Measurements from ENCODE around the gene PATL1.
"Not testable (repeated sequence)": the region's sequence is repeated elsewhere in the genome, so short reads cannot be mapped to it uniquely, and the experiment has no call there.

PATL1 gene

DNA sequence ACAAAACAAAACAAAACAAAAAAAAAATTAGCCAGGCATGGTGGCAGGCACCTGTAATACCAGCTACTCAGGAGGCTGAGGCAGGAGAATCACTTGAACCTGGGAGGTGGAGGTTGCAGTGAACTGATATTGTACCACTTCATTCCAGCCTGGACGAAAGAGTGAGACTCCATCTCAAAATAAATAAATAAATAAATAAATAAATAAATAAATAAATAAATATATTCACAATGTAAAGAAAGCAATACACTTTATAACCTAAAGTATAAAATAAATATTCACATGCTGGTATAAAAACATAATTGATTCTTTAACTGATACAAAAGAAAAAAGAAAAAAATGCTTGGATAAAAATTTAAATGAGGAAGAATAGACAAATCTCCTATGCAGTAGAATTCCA lies 34.7 kb upstream of the PATL1 start (continued):
- TF ChIP-seq ZNF560 (tag by site-specific recombination; IDR thresholded peaks at IDR 0.05; ENCODE audit: borderline replicate concordance) (0 out of 2 replicates have a peak, but pooled peaks have one; percentile 56), ZNF426 (tag by site-specific recombination; IDR thresholded peaks at IDR 0.05) (peak; percentile 94), ZNF629 (tag by site-specific recombination; IDR thresholded peaks at IDR 0.05) (0 out of 2 replicates have a peak, but pooled peaks have one; percentile 47)

DNA sequence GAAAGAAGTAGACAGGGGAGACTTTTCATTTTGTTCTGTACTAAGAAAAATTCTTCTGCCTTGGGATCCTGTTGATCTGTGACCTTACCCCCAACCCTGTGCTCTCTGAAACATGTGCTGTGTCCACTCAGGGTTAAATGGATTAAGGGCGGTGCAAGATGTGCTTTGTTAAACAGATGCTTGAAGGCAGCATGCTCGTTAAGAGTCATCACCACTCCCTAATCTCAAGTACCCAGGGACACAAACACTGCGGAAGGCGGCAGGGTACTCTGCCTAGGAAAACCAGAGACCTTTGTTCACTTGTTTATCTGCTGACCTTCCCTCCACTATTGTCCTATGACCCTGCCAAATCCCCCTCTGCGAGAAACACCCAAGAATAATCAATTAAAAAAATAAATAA lies 31.3 kb upstream of the PATL1 start:
- H3K27ac ChIP-seq (ENCODE audit: extremely low read depth, low read depth, low read length); H3K4me3 ChIP-seq (ENCODE audit: low read depth, low read length); H3K9me3 ChIP-seq (ENCODE audit: control insufficient read depth, insufficient read depth, low read depth, low read length); H3K36me3 ChIP-seq (ENCODE audit: control insufficient read depth in 2 of 2, insufficient read depth in 1 of 2, low read length in 2 of 2); H3K4me1 ChIP-seq (ENCODE audit: control insufficient read depth, insufficient read depth, low read length); POLR2A ChIA-PET; CTCF ChIA-PET: not testable (repeated sequence)

DNA sequence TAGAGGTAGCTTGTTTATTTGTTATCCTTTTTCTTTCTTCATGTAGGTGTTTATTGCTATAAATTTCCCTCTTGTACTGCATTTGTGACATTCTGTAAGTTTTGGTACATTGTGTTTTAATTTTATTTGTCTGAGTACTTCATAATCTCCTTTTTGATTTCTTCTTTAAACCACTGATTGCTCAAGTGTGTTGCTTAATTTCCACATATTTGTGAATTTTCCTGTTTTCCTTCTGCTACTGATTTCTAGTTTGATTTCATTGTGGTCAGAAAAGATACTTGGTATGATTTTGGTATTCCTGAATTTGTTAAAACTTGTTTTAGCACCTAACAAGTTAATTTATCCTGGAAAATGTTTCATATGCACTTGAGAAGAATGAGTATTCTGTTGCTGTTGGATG lies 29.7 kb upstream of the PATL1 start:
- H3K36me3 ChIP-seq (ENCODE audit: control insufficient read depth in 2 of 2, insufficient read depth in 1 of 2, low read length in 2 of 2): no peaks in the 10 kb centered on the region
- no peaks in the 10 kb centered on the region for H3K9me3 ChIP-seq (ENCODE audit: control insufficient read depth, insufficient read depth, low read depth, low read length)
- H3K4me1 ChIP-seq (ENCODE audit: control insufficient read depth, insufficient read depth, low read length): no peaks in the 10 kb centered on the region
- H3K27ac ChIP-seq (ENCODE audit: extremely low read depth, low read depth, low read length): no peak overlapping the region
- POLR2A ChIA-PET: no interaction called here
- no peak for TF ChIP-seq ZNF664 (tag by site-specific recombination; IDR thresholded peaks at IDR 0.05)
- no peak for TF ChIP-seq ZNF558 (tag by site-specific recombination; IDR thresholded peaks at IDR 0.05)
- no peak for TF ChIP-seq YY1 (tag by site-specific recombination; IDR thresholded peaks at IDR 0.05)
- no peak for TF ChIP-seq ZNF274 (IDR thresholded peaks at IDR 0.05; ENCODE audit: low read length)
- no peak for TF ChIP-seq ZNF274 (tag by site-specific recombination; IDR thresholded peaks at IDR 0.05; ENCODE audit: borderline replicate concordance)
- no peak for TF ChIP-seq ZFP37 (tag by site-specific recombination; IDR thresholded peaks at IDR 0.05)
- TF ChIP-seq ZNF2 (tag by site-specific recombination; IDR thresholded peaks at IDR 0.05): no peak
- TF ChIP-seq ZNF510 (tag by site-specific recombination; IDR thresholded peaks at IDR 0.05; ENCODE audit: insufficient replicate concordance): no peak
- TF ChIP-seq ZNF658 (tag by site-specific recombination; IDR thresholded peaks at IDR 0.05): no peak
- TF ChIP-seq ZBTB7A (tag by site-specific recombination; IDR thresholded peaks at IDR 0.05; ENCODE audit: low read depth): no peak
- CTCF ChIA-PET: no interaction called here
- H3K4me3 ChIP-seq (ENCODE audit: low read depth, low read length): no peak overlapping the region

DNA sequence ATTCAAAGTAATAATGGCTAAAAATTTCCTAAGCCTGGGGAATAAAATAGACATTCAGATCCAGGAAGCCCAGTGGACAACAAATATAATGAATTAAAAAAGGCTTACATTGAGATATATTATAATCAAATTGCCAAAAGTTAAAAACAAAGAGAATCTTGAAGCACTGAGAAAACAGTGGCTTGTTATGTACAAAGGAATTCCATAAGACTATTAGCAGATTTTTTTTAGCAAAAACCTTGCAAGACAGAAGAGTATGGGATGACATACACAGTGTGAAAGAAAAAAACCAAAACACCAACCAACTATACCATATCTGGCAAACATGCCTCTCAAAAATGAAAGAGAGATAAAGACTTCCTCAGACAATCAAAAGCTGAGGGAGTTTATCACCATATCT lies 24.1 kb upstream of the PATL1 start:
- no peak overlapping the region for H3K4me3 ChIP-seq (ENCODE audit: low read depth, low read length)
- no peak for TF ChIP-seq ZSCAN16 (tag by site-specific recombination; IDR thresholded peaks at IDR 0.05)
- peak; percentile 79 for TF ChIP-seq SETDB1 (IDR thresholded peaks at IDR 0.05; ENCODE audit: insufficient read length, low read length)
- peak; percentile 95 for TF ChIP-seq ZNF791 (tag by site-specific recombination; IDR thresholded peaks at IDR 0.05)
- ChIA-PET CTCF (interaction anchor here (0.6 to 1.1 kb wide), 3 partner anchors 20 to 179 kb away, joined by 3 to 4 read pairs (median 3); no protein-coding TSS in a partner anchor), POLR2A (no interaction called here)
- no peak overlapping the region for H3K27ac ChIP-seq (ENCODE audit: extremely low read depth, low read depth, low read length)
- H3K4me1 ChIP-seq (ENCODE audit: control insufficient read depth, insufficient read depth, low read length): no peaks in the 10 kb centered on the region
- no peaks in the 10 kb centered on the region for H3K36me3 ChIP-seq (ENCODE audit: control insufficient read depth in 2 of 2, insufficient read depth in 1 of 2, low read length in 2 of 2)
- no peaks in the 10 kb centered on the region for H3K9me3 ChIP-seq (ENCODE audit: control insufficient read depth, insufficient read depth, low read depth, low read length)

DNA sequence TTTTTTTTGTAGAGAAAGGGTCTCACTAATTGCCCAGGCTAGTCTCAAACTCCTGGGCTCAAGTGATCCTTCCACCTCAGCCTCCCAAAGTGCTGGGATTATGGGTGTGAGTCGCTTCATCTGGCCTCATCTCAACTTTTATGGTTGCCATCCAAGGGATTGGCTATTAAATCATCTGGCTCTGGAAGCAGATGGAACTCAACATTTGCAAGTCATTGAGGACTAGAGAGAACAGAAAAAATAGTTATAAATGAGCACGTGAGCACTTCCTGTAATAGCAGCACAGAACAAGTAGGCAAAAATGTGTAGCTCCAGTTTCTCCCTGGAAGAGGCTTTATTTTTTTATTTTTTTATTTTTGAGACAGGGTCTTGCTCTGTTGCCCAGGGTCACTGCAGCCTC lies 22.3 kb upstream of the PATL1 start:
- Histone ChIP-seq H3K9me3 (ENCODE audit: control insufficient read depth, insufficient read depth, low read depth, low read length) (no peaks in the 10 kb centered on the region), H3K36me3 (ENCODE audit: control insufficient read depth in 2 of 2, insufficient read depth in 1 of 2, low read length in 2 of 2) (no peaks in the 10 kb centered on the region), H3K4me3 (ENCODE audit: low read depth, low read length) (no peak overlapping the region), H3K27ac (ENCODE audit: extremely low read depth, low read depth, low read length) (no peak overlapping the region), H3K4me1 (ENCODE audit: control insufficient read depth, insufficient read depth, low read length) (no peaks in the 10 kb centered on the region)
- ChIA-PET CTCF (interaction anchor here (0.9 kb wide), 1 partner anchor 11 kb away, joined by 3 read pairs; no protein-coding TSS in a partner anchor), POLR2A (no interaction called here)
- TF ChIP-seq ZNF544 (tag by site-specific recombination; IDR thresholded peaks at IDR 0.05) (no peak), OVOL3 (tag by site-specific recombination; IDR thresholded peaks at IDR 0.05) (no peak), ZNF843 (tag by site-specific recombination; IDR thresholded peaks at IDR 0.05) (no peak), OSR2 (tag by site-specific recombination; IDR thresholded peaks at IDR 0.05) (no peak), ZNF366 (tag by site-specific recombination; conservative IDR thresholded peaks at IDR 0.05) (no peak), ZNF658 (tag by site-specific recombination; IDR thresholded peaks at IDR 0.05) (no peak), ZNF777 (tag by site-specific recombination; IDR thresholded peaks at IDR 0.05; ENCODE audit: borderline replicate concordance) (no peak), ZSCAN23 (tag by site-specific recombination; IDR thresholded peaks at IDR 0.05) (no peak), ZNF423 (tag by site-specific recombination; IDR thresholded peaks at IDR 0.05) (no peak), ZNF169 (tag by site-specific recombination; IDR thresholded peaks at IDR 0.05) (no peak)
- TF ChIP-seq, protein P1, sequence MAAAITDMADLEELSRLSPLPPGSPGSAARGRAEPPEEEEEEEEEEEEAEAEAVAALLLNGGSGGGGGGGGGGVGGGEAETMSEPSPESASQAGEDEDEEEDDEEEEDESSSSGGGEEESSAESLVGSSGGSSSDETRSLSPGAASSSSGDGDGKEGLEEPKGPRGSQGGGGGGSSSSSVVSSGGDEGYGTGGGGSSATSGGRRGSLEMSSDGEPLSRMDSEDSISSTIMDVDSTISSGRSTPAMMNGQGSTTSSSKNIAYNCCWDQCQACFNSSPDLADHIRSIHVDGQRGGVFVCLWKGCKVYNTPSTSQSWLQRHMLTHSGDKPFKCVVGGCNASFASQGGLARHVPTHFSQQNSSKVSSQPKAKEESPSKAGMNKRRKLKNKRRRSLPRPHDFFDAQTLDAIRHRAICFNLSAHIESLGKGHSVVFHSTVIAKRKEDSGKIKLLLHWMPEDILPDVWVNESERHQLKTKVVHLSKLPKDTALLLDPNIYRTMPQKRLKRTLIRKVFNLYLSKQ (tag by site-specific recombination; IDR thresholded peaks at IDR 0.05; ENCODE audit: borderline replicate concordance): no peak

Measured in HEK293 (cell line).